K562 (cell line): ENCODE measurements around the gene FIGLA. TPM values are rescaled to one million over a fixed set of nuclear protein-coding genes. Genes with fewer than 3 reads are reported as not detected.

ENCODE experiments used
- ATAC-seq: fragments of 200-7000 bp; cut with Tn5 transposase; 3 replicates; pipeline ENCODE4 v1.9.1; 2020; ENCODE audit warnings: moderate library complexity
- BruUV-seq: library from RNA; stranded (reverse); fragments of 400-500 nt; replicated peaks from 2 replicates; lab custom pipeline; 2021; lab: Mats Ljungman, UMichigan
- CTCF ChIA-PET: fragments of 300-600 bp; formaldehyde crosslinking; extraction: SDS; loops from one replicate; lab custom pipeline; 2021; ENCODE audit warnings: low intra/inter-chr PET ratio; lab: Yijun Ruan, JAX
- POLR2A ChIA-PET: fragments of 300-600, 350-650 bp; sonication (Branson Sonifier 250); formaldehyde crosslinking; extraction: SDS; loops from one replicate; lab custom pipeline; 2021; ENCODE audit warnings: antibody characterized with exemption, inconsistent platforms; lab: Yijun Ruan, JAX
- DNase-seq, 4 experiments: peaks; one replicate each; pipeline versions ENCODE4 v3.0.0 to v3.0.0-alpha.2; 2011 to 2018; ENCODE audit warnings: low spot score in 3 of 4, mixed read lengths in 3 of 4; ENCODE audit errors: extremely low read depth in 1 of 4
- FAIRE-seq: peaks from 2 replicates; lab custom pipeline; 2011; peaks lifted over from hg19 to GRCh38; lab: Jason Lieb, UNC
- H2AFZ ChIP-seq: 2 replicates; pipeline ENCODE4 v1.6.0; 2011; ENCODE audit warnings: low read depth, low read length, control low read depth, inconsistent platforms
- H3K27ac ChIP-seq: fragments of 200-600 bp; 3 replicates; pipeline ENCODE4 v1.8.0; 2011; ENCODE audit warnings: low read depth, mild to moderate bottlenecking, control low read depth, inconsistent platforms, low read length, moderate library complexity, mixed read lengths; ENCODE audit errors: extremely low read depth
- H3K27me3 ChIP-seq, 2 experiments: fragments of 300-600 bp in 1 of 2; 2 replicates in 1 of 2; 3 replicates in 1 of 2; pipeline versions ENCODE4 v1.6.0 to v1.8.0; 2011; ENCODE audit warnings: inconsistent platforms in 2 of 2, low read length in 2 of 2, mild to moderate bottlenecking in 1 of 2, mixed read lengths in 1 of 2, moderate library complexity in 1 of 2; ENCODE audit not compliant: control insufficient read depth in 2 of 2, insufficient read depth in 2 of 2
- H3K36me3 ChIP-seq: fragments of 300-600 bp; 3 replicates; pipeline ENCODE4 v1.8.0; 2011; ENCODE audit warnings: mild to moderate bottlenecking, low read length, inconsistent platforms; ENCODE audit not compliant: control insufficient read depth, insufficient read depth
- H3K4me1 ChIP-seq, 2 experiments: fragments of 200-600 bp in 1 of 2; replicated peaks in 1 of 2; 2 replicates in 1 of 2; 3 replicates in 1 of 2; pipeline versions ENCODE4 v1.5.1 to v1.8.0; 2011; ENCODE audit warnings: inconsistent platforms in 2 of 2, low read length in 2 of 2, mild to moderate bottlenecking in 1 of 2, mixed read lengths in 1 of 2, moderate library complexity in 1 of 2; ENCODE audit not compliant: control insufficient read depth in 2 of 2, insufficient read depth in 2 of 2
- H3K4me2 ChIP-seq: 2 replicates; pipeline ENCODE4 v1.6.1; 2011; ENCODE audit warnings: low read length, control low read depth, inconsistent platforms, mixed read lengths; ENCODE audit not compliant: insufficient read depth
- H3K4me3 ChIP-seq: fragments of 200-600 bp; sonication (generic), shearing (Covaris generic); 2 replicates; pipeline ENCODE4 v1.5.1; 2016; ENCODE audit warnings: control low read depth, inconsistent platforms
- H3K79me2 ChIP-seq: fragments of 200-600 bp; 3 replicates; pipeline ENCODE4 v1.8.0; 2011; ENCODE audit warnings: low read length, inconsistent platforms; ENCODE audit not compliant: control insufficient read depth, insufficient read depth
- H3K9ac ChIP-seq, 2 experiments: 2 replicates each; pipeline versions ENCODE4 v1.6.0 to v1.6.1; 2011; ENCODE audit warnings: low read depth in 2 of 2, low read length in 2 of 2, control low read depth in 1 of 2, inconsistent platforms in 1 of 2, mild to moderate bottlenecking in 1 of 2, mixed read lengths in 1 of 2; ENCODE audit not compliant: insufficient read depth in 1 of 2
- H3K9me1 ChIP-seq: one replicate; pipeline ENCODE4 v1.6.0; 2011; ENCODE audit warnings: inconsistent platforms, mild to moderate bottlenecking, low read length, moderate library complexity; ENCODE audit not compliant: control insufficient read depth, insufficient read depth
- H3K9me3 ChIP-seq: replicated peaks from 2 replicates; pipeline ENCODE4 v1.5.1; 2011; ENCODE audit warnings: low read depth, low read length, inconsistent platforms; ENCODE audit not compliant: control insufficient read depth, insufficient read depth
- H4K20me1 ChIP-seq: replicated peaks from 2 replicates; pipeline ENCODE4 v1.6.1; 2011; ENCODE audit warnings: low read length, inconsistent platforms, mixed read lengths; ENCODE audit not compliant: control insufficient read depth, insufficient read depth
- ARID2 ChIP-seq: fragments of 450-650 bp; IDR thresholded peaks from 2 replicates; pipeline ENCODE4 v1.6.1; 2017; ENCODE audit warnings: antibody characterized with exemption, mild to moderate bottlenecking
- ATF2 ChIP-seq: sonication (generic); formaldehyde crosslinking; IDR thresholded peaks from 2 replicates; pipeline ENCODE4 v1.8.1; 2022; ENCODE audit warnings: missing genetic modification reagents
- BRD9 ChIP-seq: fragments of 450-650 bp; IDR thresholded peaks from 2 replicates; pipeline ENCODE4 v1.6.1; 2018; ENCODE audit warnings: low read depth; ENCODE audit not compliant: partially characterized antibody
- ESRRA ChIP-seq: fragments of 450-650 bp; IDR thresholded peaks from 2 replicates; pipeline ENCODE4 v1.6.1; 2014; ENCODE audit warnings: low read depth, mild to moderate bottlenecking, moderate library complexity, borderline replicate concordance
- FOXA1 ChIP-seq: fragments of 450-650 bp; IDR thresholded peaks from 2 replicates; pipeline ENCODE4 v1.6.1; 2016; ENCODE audit warnings: mild to moderate bottlenecking, borderline replicate concordance
- HDGF ChIP-seq: fragments of 450-650 bp; IDR thresholded peaks from 2 replicates; pipeline ENCODE4 v1.6.1; 2016
- IFI16 ChIP-seq: fragments of 250-450 bp; sonication (Bioruptor Pico); IDR thresholded peaks from 2 replicates; pipeline ENCODE4 v2.1.2; 2022; ENCODE audit warnings: mild to moderate bottlenecking, inconsistent platforms
- MBD1 ChIP-seq: fragments of 250-450 bp; sonication (Bioruptor Pico); IDR thresholded peaks from 2 replicates; pipeline ENCODE4 v1.8.0; 2022; ENCODE audit warnings: inconsistent platforms
- MYNN ChIP-seq, 2 experiments: sonication (generic); formaldehyde crosslinking in 1 of 2; IDR thresholded peaks; 2 replicates each; pipeline versions ENCODE4 v1.5.0 to v1.6.1; 2016 to 2020; ENCODE audit warnings: antibody characterized with exemption in 1 of 2, missing genetic modification reagents in 1 of 2
- NCOA4 ChIP-seq: fragments of 450-650 bp; IDR thresholded peaks from 2 replicates; pipeline ENCODE4 v1.6.1; 2018; ENCODE audit warnings: mild to moderate bottlenecking; ENCODE audit not compliant: partially characterized antibody
- NFATC3 ChIP-seq: fragments of 450-650 bp; IDR thresholded peaks from 2 replicates; pipeline ENCODE4 v1.6.1; 2017; ENCODE audit warnings: mild to moderate bottlenecking
- NKRF ChIP-seq: fragments of 450-650 bp; IDR thresholded peaks from 2 replicates; pipeline ENCODE4 v1.6.1; 2016; ENCODE audit warnings: borderline replicate concordance
- RCOR1 ChIP-seq, 2 experiments: IDR thresholded peaks; 2 replicates each; pipeline ENCODE4 v1.6.1; 2012; ENCODE audit warnings: low read depth in 2 of 2, low read length in 2 of 2, borderline replicate concordance in 1 of 2, improper control_type of control experiment in 1 of 2
- SMAD4 ChIP-seq: fragments of 250-450 bp; sonication (Bioruptor Pico); conservative IDR thresholded peaks from 2 replicates; pipeline ENCODE4 v1.8.0; 2021; ENCODE audit warnings: inconsistent platforms, mild to moderate bottlenecking, moderate library complexity
- ZNF253 ChIP-seq: fragments of 250-450 bp; sonication (Bioruptor Pico); conservative IDR thresholded peaks from 2 replicates; pipeline ENCODE4 v1.6.1; 2021; ENCODE audit warnings: mild to moderate bottlenecking
- ZNF586 ChIP-seq: fragments of 450-650 bp; formaldehyde crosslinking; conservative IDR thresholded peaks from 2 replicates; pipeline ENCODE4 v1.4.0; 2020; ENCODE audit warnings: mild to moderate bottlenecking, moderate library complexity
- WGBS: fragments of 100-300 bp; shearing (Covaris generic); methylation state at CpG from one replicate; pipeline ENCODE4 v1.1.6; 2016; ENCODE audit warnings: low coverage, mixed read lengths; ENCODE audit not compliant: insufficient coverage; ENCODE audit errors: missing lambda C conversion rate; 5-methylcytosine and 5-hydroxymethylcytosine counted together
- in situ Hi-C: fragments of 300-500 bp; cut with MboI; formaldehyde crosslinking; loops from 4 replicates; pipeline ENCODE4 v1.15.0; 2018; ENCODE audit warnings: inconsistent platforms, mixed read lengths
- intact Hi-C: fragments of 100-400 bp; cut with micrococcal nuclease; formaldehyde crosslinking; loops from 2 replicates; pipeline ENCODE4 v1.14.2; 2022
- polyA plus RNA-seq, 8 experiments: library from polyadenylated mRNA; depleted of rRNA in 4 of 8; stranded (reverse) in 5 of 8; unstranded in 3 of 8; fragments of >200 nt; fragmentation: Nextera tagmentation in 2 of 8; fragmentation: Illumina TruSeq in 1 of 8; extraction: Ambion mirVana in 2 of 8; extraction: Trizol in 1 of 8; gene quantifications; 2 replicates each; pipeline versions ENCODE4 v1.2.1 to v1.2.3, GENCODE V29; 2011 to 2014; ENCODE audit warnings: inconsistent platforms in 1 of 8, missing spikeins in 1 of 8
- total RNA-seq, 7 experiments: library from RNA; depleted of rRNA in 6 of 7; stranded (reverse); fragments of >200 nt in 6 of 7; fragmentation: Illumina TruSeq in 2 of 7; extraction: Trizol in 2 of 7; gene quantifications; 2 replicates each; pipeline versions ENCODE4 v1.2.1 to v1.2.3, GENCODE V29; 2011 to 2021; ENCODE audit warnings: low replicate concordance in 1 of 7

FIGLA gene
- total and polyA plus RNA-seq, 9 of the 15 experiments (the other 6 are each of a cell fraction or from before 2014, with no cell fraction given) = not detected

GRCh38 chr2:70795164-70795995 lies 4.9 kb upstream of the FIGLA start:
- Histone ChIP-seq H3K9me3 (no peaks in the 10 kb centered on the region), H4K20me1 (no peaks in the 10 kb centered on the region), H3K36me3 (no peaks in the 10 kb centered on the region), H3K4me3 (no peak overlapping the region), H3K9me1 (no peaks in the 10 kb centered on the region), H3K27ac (no peak overlapping the region), H2AFZ (no peak overlapping the region), H3K9ac (no peak overlapping the region; a peak in 1 of 4 replicates), H3K4me1 (peaks cover 2 to 6% of the 10 kb centered on the region in 2 experiments; a peak in 3 of 5 replicates), H3K4me2 (no peak overlapping the region), H3K27me3 (peaks cover 3 to 6% of the 10 kb centered on the region in 2 experiments), H3K79me2 (no peaks in the 10 kb centered on the region)
- no peak for FAIRE-seq
- ChIA-PET CTCF (no interaction called here), POLR2A (no interaction called here)
- no peak for DNase-seq
- ATAC-seq = no peak
- WGBS = 2% methylated on average over 4 of the region's 4 CpGs
- BruUV-seq = no TSS peak
- in situ Hi-C loops = loop anchor here (25.0 kb wide), 1 partner anchor 483 kb away; the partner anchor contains the start of gene FAM136A
- intact Hi-C loops = no loop called here
- TF ChIP-seq NFATC3 = no peak
- TF ChIP-seq SMAD4 (CRISPR knock-in tag) = no peak
- TF ChIP-seq MYNN (IDR thresholded peaks at IDR 0.05) = no peak
- TF ChIP-seq MYNN (CRISPR knock-in tag; IDR thresholded peaks at IDR 0.05) = no peak
- no peak for TF ChIP-seq ESRRA
- TF ChIP-seq NCOA4 = no peak
- TF ChIP-seq FOXA1 = no peak
- no peak for TF ChIP-seq ZNF253
- no peak for TF ChIP-seq NKRF
- no peak for TF ChIP-seq ATF2 (CRISPR knock-in tag)
- TF ChIP-seq BRD9 = no peak
- TF ChIP-seq RCOR1 (IDR thresholded peaks at IDR 0.05; ENCODE audit: borderline replicate concordance in 1 of 2, low read depth in 2 of 2, low read length in 2 of 2) = no peak
- no peak for TF ChIP-seq MBD1 (CRISPR knock-in tag)
- no peak for TF ChIP-seq IFI16 (CRISPR knock-in tag)
- no peak for TF ChIP-seq ARID2
- TF ChIP-seq HDGF = no peak
- TF ChIP-seq ZNF586 = no peak
